ENCODE data around the gene RPUSD2.

Gene RPUSD2

GRCh38 chr15:40549894-40550293, 19.2 kb upstream of the RPUSD2 start:
- Histone ChIP-seq H3K27ac (replicated peaks) (no peak overlapping the region), H3K4me3 (replicated peaks; ENCODE audit: insufficient read depth, low read length) (no peak overlapping the region), H3K27me3 (ENCODE audit: insufficient read depth, poor library complexity, severe bottlenecking) (no peaks in the 10 kb centered on the region)
- no peak for TF ChIP-seq REST (IDR thresholded peaks at IDR 0.05; ENCODE audit: insufficient replicate concordance, low read depth)
- TF ChIP-seq GABPA (IDR thresholded peaks at IDR 0.05; ENCODE audit: low read depth) = no peak
- DNase-seq (ENCODE audit: low read depth in 1 of 2, low spot score in 1 of 2) = no peak

DNA sequence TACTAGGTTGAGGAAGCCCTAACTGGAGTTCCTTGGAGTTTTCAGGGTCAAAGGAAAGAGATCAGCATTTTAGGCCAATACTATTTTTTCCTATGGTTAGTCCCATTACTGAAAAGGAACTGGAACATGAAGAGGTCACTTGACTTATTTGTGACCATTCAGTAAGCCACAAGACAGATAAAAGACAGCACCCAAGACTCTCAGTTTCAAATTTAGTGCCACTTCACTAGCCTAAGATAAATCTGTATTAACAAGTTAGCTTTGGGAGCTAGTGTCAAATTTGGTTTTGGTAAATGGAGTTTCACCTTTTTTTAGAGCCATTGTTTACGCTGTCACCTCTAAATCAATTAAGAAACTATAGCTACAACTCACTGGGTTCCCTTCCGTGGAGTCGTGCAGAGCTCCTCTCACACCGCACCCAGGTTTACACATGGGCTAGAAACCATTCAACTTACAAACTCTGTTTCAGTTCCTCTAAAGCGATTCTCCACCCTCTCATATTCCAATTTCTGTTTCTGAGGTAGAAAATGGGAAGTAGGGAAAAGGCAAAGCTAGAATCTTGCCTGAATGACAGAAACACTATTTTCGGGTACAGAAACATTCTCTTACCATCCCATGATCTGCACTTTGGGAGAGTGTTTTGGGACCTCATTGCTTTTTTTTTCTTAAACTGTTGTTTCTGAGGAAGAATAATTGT, 18.6 kb upstream of the RPUSD2 start:
- Histone ChIP-seq H3K4me3 (replicated peaks; ENCODE audit: insufficient read depth, low read length) (no peak overlapping the region), H3K27me3 (ENCODE audit: insufficient read depth, poor library complexity, severe bottlenecking) (no peaks in the 10 kb centered on the region), H3K27ac (replicated peaks) (no peak overlapping the region)
- TF ChIP-seq POLR2AphosphoS5 (IDR thresholded peaks at IDR 0.05; ENCODE audit: low read depth) = no peak
- TF ChIP-seq SPI1 (IDR thresholded peaks at IDR 0.05; ENCODE audit: borderline replicate concordance, low read depth) = peak; percentile 39; the same call in 1 of the 2 replicates
- DNase-seq (ENCODE audit: low read depth in 1 of 2, low spot score in 1 of 2) = no peak

DNA sequence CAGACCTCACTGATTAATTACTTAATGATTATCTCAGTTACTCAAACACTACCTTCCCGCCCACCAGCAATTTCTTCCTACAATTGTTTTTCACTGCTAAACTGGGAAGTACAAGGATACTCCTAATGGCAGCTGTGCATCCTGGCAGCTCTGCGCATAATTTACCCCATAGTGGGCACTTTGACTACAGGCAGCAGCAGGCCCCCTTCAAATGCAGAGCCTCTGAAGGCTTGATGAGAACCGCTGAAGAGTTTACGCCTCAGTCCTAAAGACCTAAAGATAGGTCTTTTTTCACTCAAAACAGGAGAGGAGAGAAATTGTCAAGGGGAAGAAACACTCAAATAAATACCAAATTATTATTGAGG, 15.0 kb upstream of the RPUSD2 start:
- Histone ChIP-seq H3K27ac (replicated peaks) (no peak overlapping the region), H3K4me3 (replicated peaks; ENCODE audit: insufficient read depth, low read length) (no peak overlapping the region)
- DNase-seq (ENCODE audit: low read depth in 1 of 2, low spot score in 1 of 2) = no peak

More for the DNA sequence above, 15.0 kb upstream of the RPUSD2 start:
- H3K27me3 ChIP-seq (ENCODE audit: insufficient read depth, poor library complexity, severe bottlenecking) = no peaks in the 10 kb centered on the region
- no peak for TF ChIP-seq CTCF (IDR thresholded peaks at IDR 0.05; ENCODE audit: insufficient read depth, low read length)
- no peak for TF ChIP-seq POLR2AphosphoS5 (IDR thresholded peaks at IDR 0.05; ENCODE audit: low read depth)
- no peak for TF ChIP-seq SPI1 (IDR thresholded peaks at IDR 0.05; ENCODE audit: borderline replicate concordance, low read depth)
- no peak for TF ChIP-seq GABPA (IDR thresholded peaks at IDR 0.05; ENCODE audit: low read depth)
- no peak for TF ChIP-seq REST (IDR thresholded peaks at IDR 0.05; ENCODE audit: insufficient replicate concordance, low read depth)
